ENCODE results near the gene CTNND1. TPM values are rescaled to one million over a fixed set of nuclear protein-coding genes. Genes with fewer than 3 reads are reported as not detected.

The CTNND1 gene
- total RNA-seq, 1 donor from 2014 or later: 180 TPM

GRCh38 chr11:57762235-57762861, 746 bp downstream of the CTNND1 start:
- DNase-seq (ENCODE audit: low spot score): peak; percentile 27

DNA sequence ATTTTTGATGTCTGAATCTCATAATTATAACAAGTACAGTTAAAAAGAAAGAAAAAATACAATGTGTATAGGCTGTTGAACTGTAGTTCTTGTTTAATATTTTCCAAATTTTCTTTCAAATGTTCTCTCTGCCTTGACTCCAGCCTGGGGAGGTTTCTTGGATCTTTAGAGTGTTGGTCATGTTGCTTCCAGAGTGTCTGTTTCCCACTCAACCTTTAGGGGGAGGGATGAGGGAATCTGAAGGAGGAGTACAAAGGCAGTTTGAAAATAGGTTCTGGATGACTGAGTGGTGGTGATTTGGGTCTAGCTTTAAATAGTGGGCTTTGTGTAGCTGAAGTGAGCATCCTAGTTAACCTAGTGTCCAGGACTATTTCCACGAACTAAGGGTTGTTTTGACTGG, 2.0 kb downstream of the CTNND1 start:
- DNase-seq (ENCODE audit: low spot score): peak; percentile 70

- no peak for DNase-seq (ENCODE audit: low spot score)
Measured at GRCh38 chr11:57764021-57764420, 2.4 kb downstream of the CTNND1 start.

DNA sequence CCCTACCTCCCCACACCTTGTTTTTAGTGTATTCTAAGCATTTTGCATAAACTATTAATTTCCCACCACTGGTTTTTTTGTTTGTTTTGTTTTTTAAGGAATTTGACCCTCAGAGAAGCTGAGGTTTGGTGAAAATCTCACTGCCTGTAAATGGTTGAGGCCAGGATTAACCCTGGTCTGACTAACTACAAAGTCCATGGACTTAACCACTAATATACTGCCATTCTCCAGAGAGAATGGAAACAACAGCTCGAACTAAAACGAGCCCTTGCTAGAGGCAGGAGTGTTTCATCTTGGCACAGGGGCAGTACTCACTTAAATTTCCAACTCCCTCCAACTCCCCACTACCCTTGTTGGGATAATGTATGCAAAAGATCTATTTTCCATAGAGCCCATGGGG, 3.0 kb downstream of the CTNND1 start:
- no peak for DNase-seq (ENCODE audit: low spot score)

DNA sequence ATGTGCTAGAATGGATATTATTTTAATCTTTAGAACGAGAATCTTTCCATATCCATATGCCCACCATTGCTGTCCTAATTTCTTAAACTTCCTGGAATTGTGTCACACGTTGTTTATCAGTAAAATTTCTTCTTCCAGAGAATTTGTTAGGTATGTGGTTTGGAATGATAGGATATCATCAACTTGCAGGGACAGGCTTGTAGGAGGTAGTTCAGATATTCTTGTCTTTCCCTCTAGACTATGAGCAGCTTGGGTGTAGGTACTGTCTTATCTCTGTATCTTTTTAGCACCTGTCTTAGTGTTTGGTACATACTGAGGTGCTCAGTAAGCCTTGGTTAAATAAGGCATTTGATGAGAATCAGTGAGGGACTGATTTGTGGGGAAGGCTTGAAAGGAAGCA, 3.4 kb downstream of the CTNND1 start:
- no peak for DNase-seq (ENCODE audit: low spot score)

DNA sequence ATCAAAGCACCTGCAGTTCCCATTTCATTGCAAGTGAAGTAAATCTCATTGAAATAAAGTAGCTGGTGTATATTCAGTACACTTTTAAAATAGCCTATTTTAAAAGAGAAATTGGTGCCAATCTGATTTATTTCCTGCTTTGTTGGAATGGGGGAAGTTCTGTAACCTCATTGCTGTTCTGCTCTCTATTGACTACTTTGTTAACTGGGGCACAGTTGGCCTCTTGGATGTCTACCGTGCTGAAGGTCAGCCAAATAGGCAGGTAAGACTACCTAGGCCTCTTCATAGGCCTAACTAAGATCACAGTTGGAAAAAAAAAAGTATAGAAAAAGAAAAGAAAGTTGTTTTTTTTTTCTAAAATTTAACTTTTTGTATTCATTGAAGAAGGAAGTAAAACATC, 9.2 kb downstream of the CTNND1 start:
- DNase-seq (ENCODE audit: low spot score): no peak

DNA sequence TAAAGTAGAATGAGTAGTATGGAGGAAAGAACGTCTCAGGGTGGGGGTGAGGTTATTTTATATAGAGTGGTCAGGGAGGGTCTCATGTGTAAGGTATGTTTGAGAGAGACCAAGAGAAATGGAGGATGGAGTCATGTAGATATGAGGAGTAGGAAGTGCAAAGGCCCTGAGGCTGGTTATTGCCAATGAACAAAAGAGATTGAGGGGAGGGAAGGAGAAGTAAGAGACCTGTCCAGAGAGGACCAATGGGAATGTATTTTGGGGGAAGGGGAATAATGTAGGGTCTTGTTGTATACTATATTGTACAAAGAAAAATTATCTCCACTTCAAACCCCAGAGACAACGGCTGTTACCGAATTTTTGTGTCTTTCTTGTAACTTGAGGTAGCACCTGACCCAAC, 9.8 kb downstream of the CTNND1 start:
- DNase-seq (ENCODE audit: low spot score): no peak

- DNase-seq (ENCODE audit: low spot score): no peak
Measured at GRCh38 chr11:57772562-57772961, 11.0 kb downstream of the CTNND1 start.

DNA sequence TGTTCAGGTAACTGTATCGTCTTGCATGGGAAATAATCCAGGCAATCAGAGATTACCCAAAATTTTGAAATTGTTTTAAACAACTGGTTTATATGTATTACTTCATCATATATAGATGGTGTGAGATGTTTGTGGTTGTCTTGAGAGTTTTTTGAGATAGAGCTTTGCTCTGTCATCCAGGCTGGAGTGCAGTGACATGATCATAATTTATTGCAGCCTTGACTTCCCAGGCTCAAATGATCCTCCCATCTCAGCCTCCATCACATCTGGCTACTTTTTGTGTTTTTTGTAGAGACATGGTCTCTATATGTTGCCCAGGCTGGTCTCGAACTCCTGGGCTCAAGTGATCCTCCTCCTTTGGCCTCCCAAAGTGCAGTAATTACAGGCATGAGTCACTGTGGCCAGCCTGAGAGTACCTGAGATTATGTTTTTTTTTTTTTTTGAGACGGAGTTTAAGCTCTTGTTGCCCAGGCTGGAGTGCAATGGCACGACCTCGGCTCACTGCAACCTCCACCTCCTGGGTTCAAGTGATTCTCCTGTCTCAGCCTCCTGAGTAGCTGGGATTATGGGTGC, 11.5 kb downstream of the CTNND1 start:
- DNase-seq (ENCODE audit: low spot score): no peak

DNA sequence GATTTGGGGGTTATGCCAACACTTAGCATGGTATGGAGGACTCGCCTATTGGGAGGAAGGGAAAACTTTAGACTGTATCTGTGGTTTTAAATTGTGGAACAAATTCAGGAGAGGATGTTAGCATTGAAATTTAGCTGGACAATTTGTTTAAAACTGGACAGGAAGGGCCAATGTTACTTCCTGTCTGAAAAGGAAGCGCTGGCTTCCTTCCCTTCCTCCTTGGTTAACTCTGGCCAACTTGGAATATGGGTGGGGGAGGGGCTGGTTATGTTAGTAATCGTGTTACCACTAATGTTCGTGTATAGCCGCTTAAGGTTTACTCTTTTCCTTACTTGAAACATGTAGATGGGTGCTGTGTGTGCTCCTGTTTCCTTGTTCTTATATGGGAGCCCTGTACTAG, 13.9 kb downstream of the CTNND1 start:
- peak; percentile 27 for DNase-seq (ENCODE audit: low spot score)

DNA sequence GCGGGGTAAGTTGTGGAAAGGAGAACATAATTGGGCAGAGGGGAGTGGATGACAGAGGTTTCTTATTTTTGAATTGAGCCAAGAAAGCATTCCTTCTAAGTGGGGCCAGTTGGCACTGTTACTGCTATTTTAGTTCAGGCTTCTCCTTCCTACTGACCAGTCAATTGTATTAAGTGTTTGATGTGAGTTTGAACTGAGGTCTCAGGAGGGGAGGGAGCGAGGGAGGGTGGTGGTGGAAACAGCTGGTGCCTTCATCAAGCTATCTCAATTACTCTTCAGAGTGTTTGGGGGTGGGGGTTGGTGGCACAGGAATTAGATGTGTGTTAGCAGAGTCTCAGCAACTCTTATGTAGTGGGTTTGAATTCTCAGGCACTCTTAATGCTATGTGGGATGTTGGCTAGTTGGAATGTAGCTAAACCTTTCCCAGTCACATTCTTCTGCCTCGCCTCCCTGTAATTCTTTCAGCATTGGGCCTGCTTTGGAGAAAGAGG, 14.5 kb downstream of the CTNND1 start:
- DNase-seq (ENCODE audit: low spot score): peak; percentile 29

GRCh38 chr11:57776577-57777210, 15.1 kb downstream of the CTNND1 start:
- no peak for DNase-seq (ENCODE audit: low spot score)

DNA sequence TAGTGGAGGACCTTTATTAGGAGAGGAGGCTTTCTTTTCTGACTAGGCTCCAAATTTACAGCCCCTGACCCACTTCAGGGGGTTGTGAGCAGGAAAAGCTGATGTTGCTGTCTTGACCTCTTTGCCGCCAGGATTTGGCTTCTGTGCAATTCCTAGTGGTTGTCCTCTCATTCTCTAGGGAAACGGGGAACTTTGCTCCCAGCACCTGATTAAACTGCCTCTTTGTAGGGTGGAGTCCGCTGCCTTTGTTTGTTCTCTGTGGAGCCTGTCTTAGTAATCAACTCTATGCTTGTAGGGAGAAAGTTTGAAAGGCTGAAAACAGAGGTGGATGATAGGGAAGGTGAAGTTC, 16.3 kb downstream of the CTNND1 start:
- no peak for DNase-seq (ENCODE audit: low spot score)

DNA sequence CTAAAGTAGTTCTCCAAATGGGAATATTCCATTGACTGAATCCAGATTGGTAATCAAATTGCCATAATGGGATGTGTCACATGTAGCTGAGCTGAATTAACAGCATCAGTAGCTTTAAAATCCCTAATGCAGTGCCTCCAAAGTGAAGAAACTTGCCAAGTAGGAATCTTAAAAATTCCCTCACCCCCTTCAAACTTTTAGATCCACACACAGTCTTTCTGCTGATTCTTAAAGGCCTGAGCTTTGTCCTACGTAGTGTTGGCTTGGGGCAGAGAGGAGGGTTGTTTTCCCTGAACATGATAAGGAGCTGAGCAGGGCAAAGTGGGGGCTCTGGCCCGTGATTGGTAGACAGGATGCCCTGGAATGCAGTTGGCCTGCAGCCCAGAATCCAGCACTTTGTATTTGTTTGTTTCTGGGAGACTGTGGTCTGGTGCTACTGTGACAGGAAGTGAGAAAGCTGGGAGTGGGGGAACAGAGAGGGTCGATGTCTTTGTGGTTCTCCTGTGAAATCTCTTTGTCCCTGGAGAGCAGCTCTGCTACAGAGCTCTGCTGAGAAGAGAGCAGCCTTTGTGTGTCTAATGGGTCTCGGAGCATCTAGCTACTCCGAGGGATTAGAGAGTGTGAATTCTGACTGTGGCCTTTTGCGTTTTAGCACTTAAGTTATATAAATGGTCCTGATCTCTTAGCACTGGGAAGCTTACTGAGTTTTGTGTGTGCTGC, 16.9 kb downstream of the CTNND1 start:
- peak; percentile 98 for DNase-seq (ENCODE audit: low spot score)

DNA sequence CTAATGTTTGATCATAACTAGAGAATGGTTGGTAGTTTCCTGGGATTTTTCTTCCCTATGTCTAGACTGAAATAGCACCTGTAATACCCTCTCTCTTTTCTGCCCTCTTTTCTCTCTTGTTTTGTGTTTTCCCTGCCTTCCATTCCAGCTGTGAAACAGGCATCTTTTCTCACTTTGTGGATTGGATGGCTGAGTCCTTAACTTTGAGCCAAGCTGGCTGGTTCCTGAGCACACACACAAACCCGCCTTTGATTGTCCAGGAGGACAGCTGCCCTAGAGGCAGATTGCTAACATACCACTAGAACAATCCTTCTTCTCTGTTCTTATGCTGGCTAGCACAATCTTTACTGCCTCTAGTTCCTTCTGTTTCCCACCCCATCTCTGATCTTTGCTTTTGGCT, 17.7 kb downstream of the CTNND1 start:
- DNase-seq (ENCODE audit: low spot score): peak; percentile 51

GRCh38 chr11:57781529-57781943, 19.9 kb downstream of the CTNND1 start:
- DNase-seq (ENCODE audit: low spot score): peak; percentile 75

GRCh38 chr11:57785072-57785471, 23.5 kb downstream of the CTNND1 start:
- no peak for DNase-seq (ENCODE audit: low spot score)

DNA sequence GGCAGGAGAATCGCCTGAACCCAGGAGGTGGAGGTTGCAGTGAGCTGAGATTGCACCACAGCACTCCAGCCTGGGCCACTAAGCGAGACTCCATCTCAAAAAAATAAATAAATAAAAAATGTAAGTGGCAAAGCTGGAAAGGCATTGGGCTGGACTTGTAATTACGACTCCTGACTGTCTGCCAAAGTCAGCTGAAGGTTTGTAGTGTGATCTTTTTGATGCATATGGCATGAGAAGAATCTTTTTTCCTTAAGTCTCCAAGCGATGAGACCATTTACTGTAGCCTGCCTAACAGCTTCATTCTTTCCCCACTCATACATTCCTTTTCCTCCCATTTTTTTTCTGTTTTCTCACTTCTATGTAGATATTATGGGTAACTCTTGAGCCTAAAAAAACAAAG, 24.8 kb downstream of the CTNND1 start:
- peak; percentile 46 for DNase-seq (ENCODE audit: low spot score)

GRCh38 chr11:57787006-57787604, 25.5 kb downstream of the CTNND1 start:
- DNase-seq (ENCODE audit: low spot score): no peak

GRCh38 chr11:57787920-57788702, 26.5 kb downstream of the CTNND1 start:
- DNase-seq (ENCODE audit: low spot score): peak; percentile 81

- no peak for DNase-seq (ENCODE audit: low spot score)
Measured at GRCh38 chr11:57788703-57789088, 27.1 kb downstream of the CTNND1 start.

Data from umbilical cord (tissue), 2 donors.